NCI-H1436 (cell line): ENCODE data around the gene CDC20.

ENCODE experiments used
- DNase-seq: peaks from one replicate; lab custom pipeline; 2025; lab: John Stamatoyannopoulos, UW

The CDC20 gene

GRCh38 chr1:43329995-43330751 lies 28.6 kb upstream of the CDC20 start:
- no peak for DNase-seq

GRCh38 chr1:43331688-43332087 lies 27.1 kb upstream of the CDC20 start:
- no peak for DNase-seq

GRCh38 chr1:43334453-43335205 lies 24.2 kb upstream of the CDC20 start:
- DNase-seq = no peak

- DNase-seq = no peak
These were observed 21.2 kb upstream of the CDC20 start, which contains the start of gene MPL for GRCh38 chr1:43337588-43337987. Gene MPL (plus strand): TSS chr1:43337818. CDS start chr1:43337849, 31 bp downstream.

GRCh38 chr1:43338001-43338400 lies 20.8 kb upstream of the CDC20 start:
- no peak for DNase-seq

GRCh38 chr1:43339584-43340232 lies 19.1 kb upstream of the CDC20 start:
- no peak for DNase-seq

- DNase-seq = no peak
These were observed 18.2 kb upstream of the CDC20 start for GRCh38 chr1:43340559-43340958.

GRCh38 chr1:43344267-43344850 lies 14.4 kb upstream of the CDC20 start:
- DNase-seq = no peak

GRCh38 chr1:43345120-43345519 lies 13.7 kb upstream of the CDC20 start:
- no peak for DNase-seq

GRCh38 chr1:43346636-43347035 lies 12.1 kb upstream of the CDC20 start:
- DNase-seq = no peak

GRCh38 chr1:43348343-43348808 lies 10.4 kb upstream of the CDC20 start:
- DNase-seq = peak; percentile 50

GRCh38 chr1:43348809-43349593 lies 9.8 kb upstream of the CDC20 start:
- DNase-seq = peak; percentile 93

- no peak for DNase-seq
These were observed 9.0 kb upstream of the CDC20 start for GRCh38 chr1:43349594-43350306.

- no peak for DNase-seq
These were observed 7.8 kb upstream of the CDC20 start for GRCh38 chr1:43350976-43351375.

- DNase-seq = no peak
These were observed 7.1 kb upstream of the CDC20 start for GRCh38 chr1:43351421-43352350.

GRCh38 chr1:43352351-43352705 lies 6.5 kb upstream of the CDC20 start:
- DNase-seq = no peak

- DNase-seq = no peak
These were observed 5.9 kb upstream of the CDC20 start for GRCh38 chr1:43352881-43353280.

GRCh38 chr1:43354471-43354870 lies 4.3 kb upstream of the CDC20 start:
- no peak for DNase-seq

- DNase-seq = no peak
These were observed 3.8 kb upstream of the CDC20 start for GRCh38 chr1:43354936-43355335.

- no peak for DNase-seq
These were observed 1.5 kb upstream of the CDC20 start for GRCh38 chr1:43357251-43357650.
